B cell (primary cell): ENCODE data around the gene ZDHHC1. TPM values are rescaled to one million over a fixed set of nuclear protein-coding genes. Genes with fewer than 3 reads are reported as not detected.

ENCODE experiments used
- ATAC-seq: fragments of 200-7000 bp; cut with Tn5 transposase; one replicate; pipeline ENCODE4 v1.10.0; 2021; ENCODE audit warnings: low read depth, mild to moderate bottlenecking, moderate number of reproducible peaks, moderate library complexity
- CTCF ChIA-PET: fragments of 350-600 bp; sonication (Branson Sonifier 250); formaldehyde crosslinking; loops from one replicate; lab custom pipeline; 2021; ENCODE audit warnings: antibody characterized with exemption, inconsistent platforms; lab: Charles Lee
- POLR2A ChIA-PET: fragments of 350-600 bp; sonication (Branson Sonifier 250); formaldehyde crosslinking; loops from one replicate; lab custom pipeline; 2021; ENCODE audit warnings: antibody characterized with exemption; lab: Charles Lee
- DNase-seq: peaks from one replicate; pipeline ENCODE4 v3.0.0; 2013
- H2AFZ ChIP-seq: 2 replicates; pipeline ENCODE4 v1.6.1; 2012; ENCODE audit warnings: mild to moderate bottlenecking, low read depth, low read length; ENCODE audit not compliant: insufficient read depth, poor library complexity, severe bottlenecking
- H3K27ac ChIP-seq, 2 donors: 1 replicate in 1 of 2; 2 replicates in 1 of 2; pipeline ENCODE4 v1.5.1; 2012 to 2013; ENCODE audit warnings: low read length in 2 of 2, mild to moderate bottlenecking in 2 of 2, moderate library complexity in 1 of 2
- H3K27me3 ChIP-seq, 4 experiments: fragments of 200-600 bp in 1 of 4; sonication (generic) in 1 of 4; replicated peaks in 1 of 4; 1 replicate in 2 of 4; 2 replicates in 2 of 4; pipeline versions ENCODE4 v1.6.1 to v1.7.0; 2013 to 2016; ENCODE audit warnings: low read length in 3 of 4, mild to moderate bottlenecking in 2 of 4, mixed read lengths in 1 of 4, moderate library complexity in 1 of 4; ENCODE audit not compliant: insufficient read depth in 4 of 4, control insufficient read depth in 3 of 4; ENCODE audit errors: control extremely low read depth in 1 of 4
- H3K36me3 ChIP-seq, 2 experiments: replicated peaks in 1 of 2; 1 replicate in 1 of 2; 2 replicates in 1 of 2; pipeline versions ENCODE4 v1.6.1 to v1.7.1; 2013; ENCODE audit warnings: low read length in 1 of 2; ENCODE audit not compliant: insufficient read depth in 2 of 2, control insufficient read depth in 1 of 2; ENCODE audit errors: control extremely low read depth in 1 of 2, extremely low read depth in 1 of 2
- H3K4me1 ChIP-seq, 2 donors: fragments of 200-600 bp in 1 of 2; sonication (generic) in 1 of 2; 1 replicate in 1 of 2; 2 replicates in 1 of 2; pipeline versions ENCODE4 v1.5.1 to v1.6.1; 2013 to 2017; ENCODE audit warnings: low read length in 2 of 2; ENCODE audit not compliant: control insufficient read depth in 2 of 2, insufficient read depth in 2 of 2
- H3K4me2 ChIP-seq: replicated peaks from 2 replicates; pipeline ENCODE3; 2012; ENCODE audit warnings: mild to moderate bottlenecking, low read depth, low read length; ENCODE audit not compliant: poor library complexity, severe bottlenecking
- H3K4me3 ChIP-seq, 5 experiments: fragments of 200-600 bp in 1 of 5; sonication (generic) in 1 of 5; 1 replicate in 3 of 5; 2 replicates in 2 of 5; pipeline versions ENCODE4 v1.5.1 to v1.7.0; 2011 to 2016; ENCODE audit warnings: low read length in 4 of 5, mild to moderate bottlenecking in 4 of 5, low read depth in 2 of 5, control low read depth in 1 of 5, moderate library complexity in 1 of 5; ENCODE audit not compliant: insufficient read depth in 1 of 5; ENCODE audit errors: control extremely low read depth in 1 of 5, extremely low read depth in 1 of 5
- H3K79me2 ChIP-seq: fragments of 200-600 bp; sonication (generic); one replicate; pipeline ENCODE4 v1.6.0; 2016; ENCODE audit warnings: low read length; ENCODE audit not compliant: control insufficient read depth, insufficient read depth
- H3K9ac ChIP-seq: fragments of 200-600 bp; sonication (generic); 2 replicates; pipeline ENCODE4 v1.6.1; 2017; ENCODE audit warnings: mild to moderate bottlenecking, low read length, moderate library complexity
- H3K9me3 ChIP-seq, 3 donors: one replicate each; pipeline versions ENCODE4 v1.6.1 to v1.7.1; 2013; ENCODE audit warnings: low read length in 2 of 3; ENCODE audit not compliant: control insufficient read depth in 2 of 3, insufficient read depth in 1 of 3; ENCODE audit errors: control extremely low read depth in 1 of 3
- H4K20me1 ChIP-seq: 2 replicates; pipeline ENCODE4 v1.6.0; 2012; ENCODE audit warnings: mild to moderate bottlenecking, low read length; ENCODE audit not compliant: insufficient read depth, control insufficient read depth, poor library complexity, severe bottlenecking
- H3K27ac Mint-ChIP-seq: one replicate; pipeline ENCODE4 v1.8.0; 2021; ENCODE audit warnings: mixed read lengths
- H3K27me3 Mint-ChIP-seq: one replicate; pipeline ENCODE4 v1.8.0; 2021; ENCODE audit warnings: mixed read lengths
- H3K4me1 Mint-ChIP-seq: one replicate; pipeline ENCODE4 v1.8.0; 2021; ENCODE audit warnings: mixed read lengths
- H3K4me3 Mint-ChIP-seq: one replicate; pipeline ENCODE4 v1.8.0; 2021; ENCODE audit warnings: mixed read lengths
- H3K9me3 Mint-ChIP-seq: one replicate; pipeline ENCODE4 v1.8.0; 2022; ENCODE audit warnings: mixed read lengths; ENCODE audit not compliant: insufficient read depth
- EZH2 ChIP-seq: IDR thresholded peaks from 2 replicates; pipeline ENCODE4 v1.6.1; 2012; ENCODE audit warnings: borderline replicate concordance, low read depth, mild to moderate bottlenecking, moderate library complexity, low read length; ENCODE audit not compliant: insufficient read depth, poor library complexity, severe bottlenecking
- WGBS: methylation state at CpG from one replicate; pipeline ENCODE4 v1.1.5; 2013; ENCODE audit warnings: missing lambda C conversion rate; ENCODE audit not compliant: insufficient coverage; 5-methylcytosine and 5-hydroxymethylcytosine counted together
- intact Hi-C: fragments of 100-400 bp; cut with micrococcal nuclease; formaldehyde crosslinking; loops from one replicate; pipeline ENCODE4 v1.10.0; 2022
- polyA plus RNA-seq: library from polyadenylated mRNA; depleted of rRNA; stranded (reverse); fragments of >200 nt; gene quantifications from 2 replicates; pipeline ENCODE4 v1.2.3, GENCODE V29; 2012
- total RNA-seq, 2 donors: library from RNA; stranded (reverse); fragments of 120-200 nt in 1 of 2; gene quantifications; 1 replicate in 1 of 2; 2 replicates in 1 of 2; pipeline versions ENCODE4 v1.2.3 to v1.2.4, GENCODE V29; 2013 to 2022
- TF ChIP-seq, protein P1 (sequence below): fragments of 200-600 bp; IDR thresholded peaks from one replicate; pipeline ENCODE4 v1.8.0; 2022; ENCODE audit warnings: antibody characterized with exemption, mild to moderate bottlenecking

The ZDHHC1 gene
- total and polyA plus RNA-seq, 2 donors (not counting 1 experiment from before 2014, with no cell fraction given): 0.58 to 2.8 TPM

- H3K4me1 Mint-ChIP-seq: no peaks in the 10 kb centered on the region
- H3K4me1 ChIP-seq: peaks cover 0 to 5% of the 10 kb centered on the region in 2 donors
- peak; percentile 18 for DNase-seq
- H2AFZ ChIP-seq: no peak overlapping the region
- intact Hi-C loops: no loop called here
- POLR2A ChIA-PET: no interaction called here
- no peak overlapping the region for H3K4me3 Mint-ChIP-seq
- H3K9me3 Mint-ChIP-seq: no peaks in the 10 kb centered on the region
- TF ChIP-seq, protein P1, sequence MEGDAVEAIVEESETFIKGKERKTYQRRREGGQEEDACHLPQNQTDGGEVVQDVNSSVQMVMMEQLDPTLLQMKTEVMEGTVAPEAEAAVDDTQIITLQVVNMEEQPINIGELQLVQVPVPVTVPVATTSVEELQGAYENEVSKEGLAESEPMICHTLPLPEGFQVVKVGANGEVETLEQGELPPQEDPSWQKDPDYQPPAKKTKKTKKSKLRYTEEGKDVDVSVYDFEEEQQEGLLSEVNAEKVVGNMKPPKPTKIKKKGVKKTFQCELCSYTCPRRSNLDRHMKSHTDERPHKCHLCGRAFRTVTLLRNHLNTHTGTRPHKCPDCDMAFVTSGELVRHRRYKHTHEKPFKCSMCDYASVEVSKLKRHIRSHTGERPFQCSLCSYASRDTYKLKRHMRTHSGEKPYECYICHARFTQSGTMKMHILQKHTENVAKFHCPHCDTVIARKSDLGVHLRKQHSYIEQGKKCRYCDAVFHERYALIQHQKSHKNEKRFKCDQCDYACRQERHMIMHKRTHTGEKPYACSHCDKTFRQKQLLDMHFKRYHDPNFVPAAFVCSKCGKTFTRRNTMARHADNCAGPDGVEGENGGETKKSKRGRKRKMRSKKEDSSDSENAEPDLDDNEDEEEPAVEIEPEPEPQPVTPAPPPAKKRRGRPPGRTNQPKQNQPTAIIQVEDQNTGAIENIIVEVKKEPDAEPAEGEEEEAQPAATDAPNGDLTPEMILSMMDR: peak; percentile 19
- no peak for TF ChIP-seq EZH2
- H3K4me3 ChIP-seq: no peak overlapping the region
- no peaks in the 10 kb centered on the region for H3K36me3 ChIP-seq
- CTCF ChIA-PET: interaction anchor here (0.6 to 1.3 kb wide), 4 partner anchors 24 to 94 kb away, joined by 3 read pairs; no protein-coding TSS in a partner anchor
- no peaks in the 10 kb centered on the region for H3K9me3 ChIP-seq
- peaks cover 4% of the 10 kb centered on the region for H3K27me3 Mint-ChIP-seq
- no peak overlapping the region for H3K27ac ChIP-seq
- H3K27ac Mint-ChIP-seq: no peak overlapping the region
- no peaks in the 10 kb centered on the region for H4K20me1 ChIP-seq
- H3K9ac ChIP-seq: no peak overlapping the region
- H3K27me3 ChIP-seq: peaks cover 0 to 6% (median 0%) of the 10 kb centered on the region in 4 experiments
- no peak overlapping the region for H3K4me2 ChIP-seq
- ATAC-seq: no peak
- H3K79me2 ChIP-seq: no peaks in the 10 kb centered on the region
Observed at GRCh38 chr16:67372664-67373063, 43.6 kb downstream of the ZDHHC1 start.

- ChIA-PET POLR2A (no interaction called here), CTCF (no interaction called here)
- DNase-seq: no peak
- H3K27ac ChIP-seq: no peak overlapping the region
- Mint-ChIP-seq H3K27me3 (peaks cover 4% of the 10 kb centered on the region), H3K27ac (no peak overlapping the region), H3K9me3 (no peaks in the 10 kb centered on the region), H3K4me1 (peaks cover 2% of the 10 kb centered on the region), H3K4me3 (no peak overlapping the region)
- no peak overlapping the region for H3K9ac ChIP-seq
- H3K36me3 ChIP-seq: no peaks in the 10 kb centered on the region
- no peaks in the 10 kb centered on the region for H3K79me2 ChIP-seq
- H3K4me3 ChIP-seq: no peak overlapping the region
- H2AFZ ChIP-seq: no peak overlapping the region
- H3K9me3 ChIP-seq: no peaks in the 10 kb centered on the region
- no peaks in the 10 kb centered on the region for H4K20me1 ChIP-seq
- intact Hi-C loops: no loop called here
- WGBS: 98% methylated on average over 4 of the region's 4 CpGs
- H3K27me3 ChIP-seq: peaks cover 0 to 6% (median 0%) of the 10 kb centered on the region in 4 experiments
- peaks cover 4 to 5% of the 10 kb centered on the region in 2 donors for H3K4me1 ChIP-seq
- TF ChIP-seq, protein P1: no peak
- no peak for TF ChIP-seq EZH2
- no peak for ATAC-seq
- H3K4me2 ChIP-seq: no peak overlapping the region
Observed at GRCh38 chr16:67370661-67371060, 45.6 kb downstream of the ZDHHC1 start.
